GM19043 (cell line): ENCODE results near the gene CPNE8.

Experiments
- ATAC-seq: cut with Tn5 transposase; IDR thresholded peaks from one replicate; pipeline ENCODE4 v1.9.1; 2021; ENCODE audit warnings: low read depth; ENCODE audit not compliant: unreplicated experiment

CPNE8 gene

DNA sequence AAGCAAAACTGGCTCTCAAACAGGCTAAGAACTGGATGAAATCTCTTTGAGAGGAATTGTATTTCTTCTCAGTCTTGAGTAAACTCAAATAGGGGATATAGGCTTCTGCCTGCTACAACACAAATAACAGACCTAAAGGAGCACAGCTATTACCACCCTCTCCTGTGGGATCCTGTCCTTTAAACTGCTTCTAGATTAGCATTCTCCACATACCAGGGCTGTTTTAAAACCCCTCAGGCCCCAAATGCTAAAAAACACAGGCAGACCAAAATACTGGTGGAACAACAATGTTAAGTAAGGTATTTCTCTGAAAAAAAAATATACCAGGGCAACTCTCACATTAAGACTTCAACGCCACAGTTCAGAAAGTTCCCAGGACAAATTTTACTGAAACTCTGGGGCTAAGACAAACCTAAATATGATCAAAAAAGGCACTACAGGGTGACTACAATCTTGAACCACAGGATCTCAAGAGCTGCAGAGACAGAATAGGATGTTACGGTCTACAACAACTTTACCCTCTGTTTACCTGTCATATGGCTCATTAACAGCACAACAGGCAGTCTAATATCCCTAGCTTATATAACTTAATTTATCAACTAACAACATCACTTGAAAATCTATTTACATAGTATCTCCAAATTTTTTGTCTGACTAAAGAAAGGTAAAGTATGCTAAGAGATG lies 7.2 kb downstream of the CPNE8 start:
- ATAC-seq = no peak

DNA sequence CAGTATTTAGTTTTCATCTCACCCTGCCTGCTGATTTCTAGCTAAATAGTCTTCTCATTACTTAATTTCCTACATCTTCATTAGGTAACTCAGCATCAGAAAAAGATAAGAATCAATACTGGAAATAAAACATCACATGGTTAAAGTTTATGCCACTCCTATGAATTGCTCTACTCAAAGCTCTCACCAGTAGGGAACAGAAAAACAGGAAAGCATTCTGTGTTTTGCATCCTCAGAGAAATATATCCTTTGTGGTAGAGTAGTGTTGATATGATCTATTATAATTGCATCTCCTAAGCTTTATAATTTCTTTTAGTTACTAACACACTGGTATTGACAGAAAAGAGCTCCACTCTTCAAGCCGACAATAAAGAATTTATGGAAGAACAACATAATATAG lies 9.9 kb downstream of the CPNE8 start:
- ATAC-seq = no peak

DNA sequence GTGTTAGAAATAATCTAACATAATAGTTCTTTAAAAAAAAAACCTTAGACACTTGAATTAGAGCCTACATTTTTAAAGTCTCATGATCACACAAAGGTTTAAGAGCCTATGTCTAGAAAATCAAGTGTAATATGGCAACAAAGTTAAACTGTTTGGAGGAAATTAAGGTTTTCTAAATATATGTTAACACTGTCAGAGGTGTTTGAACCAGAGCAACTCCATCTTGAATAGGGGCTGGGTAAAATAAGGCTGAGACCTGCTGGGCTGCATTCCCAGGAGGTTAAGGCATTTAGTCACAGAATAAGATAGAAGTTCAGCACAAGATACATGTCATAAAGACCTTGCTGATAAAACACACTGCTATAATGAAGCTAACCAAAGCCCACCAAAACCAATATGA lies 12.4 kb downstream of the CPNE8 start:
- ATAC-seq = no peak

DNA sequence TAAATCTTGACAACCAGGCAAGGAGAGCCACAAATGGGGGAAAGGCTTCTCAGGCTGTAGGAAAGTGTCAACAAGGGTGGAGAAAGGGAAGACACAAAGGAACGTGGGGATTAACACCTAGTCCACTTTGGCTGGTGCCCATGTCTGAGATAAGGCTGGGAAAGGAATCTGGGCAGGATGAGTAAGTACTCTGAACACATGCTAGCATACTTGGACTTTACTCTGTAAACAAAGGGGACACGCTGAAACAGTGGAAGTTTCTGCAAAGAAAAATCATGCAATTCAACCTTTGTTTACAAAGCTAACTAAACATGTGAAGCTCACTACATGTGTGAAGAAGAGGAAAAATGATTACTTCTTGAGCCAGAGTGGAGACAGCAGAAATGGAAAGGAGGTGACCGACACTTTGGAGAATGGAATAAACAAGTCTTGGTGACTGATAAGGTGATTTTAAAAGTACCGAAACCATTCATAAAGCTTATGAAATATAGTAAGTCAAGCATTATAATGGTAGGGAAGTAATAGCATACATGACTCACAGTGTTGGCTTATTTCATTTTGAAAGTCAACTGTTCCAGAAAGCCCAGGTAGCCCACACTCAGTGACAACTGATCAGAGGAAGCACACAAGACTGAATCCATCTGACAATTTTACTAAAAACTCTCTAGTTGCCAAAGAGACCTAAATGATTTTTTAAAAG lies 13.2 kb downstream of the CPNE8 start:
- no peak for ATAC-seq

DNA sequence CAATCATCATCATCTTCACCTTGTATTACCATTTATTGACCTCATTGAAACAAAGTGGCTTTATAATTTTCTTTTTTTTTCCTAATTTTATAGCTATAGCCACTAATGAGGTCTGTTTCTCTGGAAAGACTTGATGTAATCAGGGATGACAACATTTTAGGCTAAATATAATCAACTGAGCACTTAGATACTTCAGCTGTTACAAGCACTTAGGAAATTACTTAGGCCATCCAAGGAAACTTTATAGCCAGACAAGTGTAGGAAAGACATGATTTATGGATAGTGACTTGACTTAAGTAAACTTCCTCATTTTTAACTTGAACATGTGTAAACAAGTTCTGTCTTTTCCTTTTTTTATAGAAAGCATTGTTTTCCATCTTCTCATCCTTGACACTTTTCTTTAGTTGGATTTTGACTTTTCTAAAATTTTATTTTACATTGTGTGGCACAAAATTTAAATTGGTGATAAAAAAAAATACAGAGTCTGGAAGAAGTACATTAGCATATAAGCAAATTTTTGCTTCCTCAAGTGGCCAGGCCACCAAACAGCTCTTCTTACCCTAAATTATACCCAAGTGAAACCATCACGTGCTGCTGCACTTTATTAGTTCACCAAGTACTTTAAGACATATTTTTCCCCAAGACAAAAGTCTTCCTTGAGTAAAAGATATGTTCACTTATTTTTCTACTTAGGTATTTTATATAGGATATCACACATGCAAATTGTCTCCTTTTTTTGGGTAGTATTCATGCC lies 15.1 kb downstream of the CPNE8 start:
- ATAC-seq = no peak

DNA sequence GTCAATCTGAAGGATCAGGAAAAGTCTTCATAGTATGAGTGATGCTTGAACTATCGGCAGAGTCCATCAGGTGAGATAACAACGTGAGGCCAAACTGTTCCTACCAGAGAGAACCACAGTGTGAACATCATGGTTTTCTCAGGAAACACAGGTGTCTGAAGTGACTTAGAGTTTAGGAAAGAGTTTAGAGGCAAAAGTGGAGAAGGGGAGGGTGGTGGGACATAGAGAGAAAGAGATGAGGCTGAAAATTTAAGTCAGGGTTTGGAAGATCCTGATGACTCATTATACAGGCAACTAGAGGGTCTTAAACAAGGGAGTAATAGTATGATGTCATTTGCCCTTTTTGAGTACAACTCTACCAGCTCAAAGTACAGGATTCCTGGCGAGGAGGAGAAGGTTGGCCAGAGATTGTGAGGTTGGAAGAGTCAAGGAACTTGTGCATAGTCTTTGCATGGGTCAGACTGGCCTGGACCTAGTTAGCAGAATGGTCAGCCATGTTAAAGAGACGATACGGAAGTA lies 16.0 kb downstream of the CPNE8 start:
- no peak for ATAC-seq

DNA sequence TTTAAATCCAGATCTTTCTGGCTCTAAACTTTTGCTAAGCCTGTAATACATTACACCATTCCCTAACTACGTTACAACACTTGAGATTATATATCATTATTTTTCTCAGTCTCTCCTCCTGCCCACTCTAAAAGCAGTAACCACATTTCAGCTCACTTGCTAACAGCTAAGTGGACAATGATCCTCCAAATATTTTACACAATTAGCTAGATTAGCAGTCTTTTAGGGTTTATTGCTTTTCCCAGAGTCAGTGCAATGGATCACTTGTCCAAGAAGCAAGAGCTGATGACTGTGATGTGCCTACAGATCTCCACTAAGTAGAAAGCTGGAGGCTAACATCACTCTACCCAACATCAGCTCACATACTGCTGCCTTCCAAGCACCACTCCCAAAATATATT lies 17.6 kb downstream of the CPNE8 start:
- no peak for ATAC-seq

DNA sequence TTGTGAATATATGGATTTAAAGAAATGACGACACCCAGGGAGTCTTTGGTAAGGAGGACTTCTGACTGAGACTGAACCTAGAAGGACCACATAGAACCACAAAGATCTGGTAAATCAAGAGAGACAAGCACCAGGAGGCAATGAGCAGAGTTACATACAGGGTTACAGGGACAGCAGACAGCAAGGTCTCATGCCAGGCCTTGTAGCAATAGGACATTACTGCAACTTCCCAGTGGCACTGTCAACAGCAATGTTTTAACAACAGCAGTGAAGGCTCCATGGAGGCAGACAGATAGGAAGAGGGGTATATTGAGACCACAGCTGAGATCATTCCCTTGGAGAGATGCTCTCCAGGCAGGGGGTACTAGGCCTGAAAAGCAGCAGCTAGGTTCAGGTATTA lies 18.5 kb downstream of the CPNE8 start:
- no peak for ATAC-seq

DNA sequence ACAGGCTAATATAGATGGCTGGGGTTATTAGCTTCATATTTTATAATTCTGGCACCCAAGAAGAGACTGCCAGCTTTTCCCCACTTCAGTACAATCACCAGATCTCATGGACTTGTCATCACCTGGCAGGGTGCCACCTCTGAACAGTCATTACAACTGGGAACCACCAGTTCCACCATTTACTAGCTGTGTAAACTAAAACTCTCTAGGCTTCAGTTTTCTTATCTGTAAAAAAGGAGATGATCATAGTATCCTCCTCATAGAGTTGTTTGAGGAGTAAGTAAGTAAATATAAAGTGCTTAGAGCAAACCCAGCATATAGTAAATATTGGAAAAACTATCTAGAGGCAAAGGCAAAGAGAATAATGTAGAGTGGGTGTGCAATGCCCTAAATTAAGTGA lies 19.3 kb downstream of the CPNE8 start:
- ATAC-seq = no peak

DNA sequence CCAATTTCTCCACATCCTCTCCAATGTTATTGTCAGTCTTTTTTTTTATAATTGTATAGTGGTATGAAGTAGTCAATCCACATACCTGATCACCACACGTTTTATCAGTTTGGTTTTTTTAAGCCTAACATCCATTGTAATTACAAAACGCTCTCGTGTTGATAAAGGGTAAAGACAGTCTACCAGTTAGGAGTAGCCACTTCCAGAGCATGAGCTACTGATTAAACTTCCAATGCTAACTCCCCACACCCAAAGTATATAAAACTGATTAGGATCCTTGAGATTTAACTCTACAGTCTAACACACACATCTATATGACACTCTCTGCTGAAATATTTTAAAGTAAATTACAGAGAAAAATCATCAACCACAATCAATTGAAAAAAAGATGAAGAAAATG lies 20.7 kb downstream of the CPNE8 start:
- no peak for ATAC-seq

DNA sequence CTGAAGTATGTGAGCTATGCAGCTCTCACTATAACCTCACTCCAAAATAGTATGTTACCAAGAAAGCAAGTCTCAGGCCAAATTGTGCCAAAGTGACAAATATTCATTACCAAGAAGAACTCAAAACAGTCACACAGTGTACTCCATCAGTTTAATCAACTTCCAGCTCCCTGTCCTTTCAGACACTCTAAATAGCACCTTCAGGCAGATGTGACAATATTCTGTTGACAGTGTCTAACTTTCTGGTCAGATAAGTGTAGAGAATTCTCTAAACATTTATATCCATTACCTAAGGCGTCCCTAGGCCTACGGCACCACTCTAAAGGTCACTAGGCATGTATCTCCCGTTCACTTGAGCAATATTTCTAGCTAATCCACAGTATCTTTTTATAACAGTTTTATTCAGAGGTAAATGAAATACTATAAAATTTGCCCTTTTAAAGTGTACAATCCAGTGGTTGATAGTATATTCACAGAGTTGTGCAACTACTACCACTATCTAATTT lies 21.7 kb downstream of the CPNE8 start:
- no peak for ATAC-seq

DNA sequence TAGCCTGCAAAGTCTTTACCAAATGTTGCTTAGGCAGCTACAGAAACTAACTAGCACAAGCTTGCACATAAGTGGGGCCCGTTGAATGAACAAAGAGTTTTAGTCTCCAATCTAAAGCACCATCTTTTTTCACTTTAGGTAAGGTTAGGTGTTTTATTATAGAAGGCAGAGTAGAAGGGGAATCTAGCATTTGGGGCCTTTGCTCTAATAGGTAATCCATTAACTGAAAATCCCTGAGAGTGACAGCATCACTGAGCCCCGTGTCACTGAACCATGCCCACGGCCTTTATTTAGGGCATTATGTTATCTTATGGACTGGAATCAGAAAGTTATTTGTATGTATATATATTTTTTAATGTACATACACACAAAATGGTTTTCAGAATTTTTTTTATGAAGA lies 25.1 kb downstream of the CPNE8 start:
- ATAC-seq = no peak

DNA sequence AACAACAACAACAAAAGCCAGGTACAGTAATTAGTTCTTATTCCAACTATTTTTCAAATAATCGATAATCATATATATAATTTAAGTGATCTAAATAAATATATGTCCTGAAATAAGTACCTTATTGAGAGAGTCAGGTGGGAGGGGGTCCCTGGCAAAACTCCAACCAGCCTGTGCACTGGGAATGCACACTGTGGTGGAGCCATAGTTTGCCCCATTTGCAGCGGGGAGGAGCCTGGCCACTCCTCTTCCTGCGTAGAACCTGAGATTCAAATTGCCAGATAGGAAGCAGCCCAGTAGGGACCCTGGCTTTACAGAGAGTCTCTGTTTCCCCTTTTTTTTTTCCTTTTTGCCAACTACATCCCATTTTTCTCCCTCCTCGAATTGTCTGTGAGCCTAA lies 26.4 kb downstream of the CPNE8 start:
- no peak for ATAC-seq

DNA sequence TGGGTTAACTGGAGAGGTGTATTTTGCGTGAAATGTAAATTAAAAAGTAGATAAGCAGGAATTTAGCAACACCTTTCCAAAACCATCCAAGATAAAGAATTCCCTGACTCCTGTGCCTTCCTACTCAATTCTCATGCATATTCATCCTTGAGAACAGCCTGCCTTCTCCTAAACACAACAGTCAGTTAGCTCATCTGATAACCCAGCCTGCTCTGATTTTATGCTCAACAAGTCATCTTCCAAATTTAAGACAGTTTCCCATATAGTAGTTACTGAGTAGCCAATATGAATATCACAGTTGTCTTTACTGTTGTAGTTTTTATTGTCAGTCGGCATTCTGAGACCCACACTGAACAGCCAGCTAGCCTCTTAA lies 27.1 kb downstream of the CPNE8 start:
- ATAC-seq = no peak

DNA sequence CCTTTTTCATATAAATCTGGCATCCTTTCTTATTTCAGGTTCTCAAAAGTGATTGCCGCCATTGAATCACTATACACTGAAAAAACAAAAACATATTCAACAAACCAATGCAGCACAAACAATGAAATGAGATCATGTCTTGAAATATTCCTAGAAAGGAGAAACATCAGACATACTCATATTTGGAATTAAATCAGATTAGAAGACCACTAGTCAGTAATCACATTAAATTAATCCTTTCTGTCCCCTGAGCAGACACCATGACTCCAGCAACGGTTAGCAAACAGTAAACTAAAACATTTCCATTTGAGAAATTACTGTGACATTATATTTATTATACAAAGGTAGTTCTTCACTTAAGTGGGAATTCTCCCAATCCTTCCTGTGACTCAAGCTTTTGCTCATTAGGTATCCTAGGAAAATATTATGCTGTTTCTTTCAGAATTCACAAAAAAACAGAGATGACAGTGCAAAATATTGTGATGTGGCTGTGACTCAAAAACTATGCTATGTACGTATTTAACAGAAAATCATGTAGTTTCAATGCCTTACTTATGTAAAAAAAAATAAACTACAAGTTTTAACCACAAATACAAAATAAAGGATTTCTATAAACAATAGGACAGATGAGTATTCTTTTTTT lies 29.7 kb downstream of the CPNE8 start:
- no peak for ATAC-seq

DNA sequence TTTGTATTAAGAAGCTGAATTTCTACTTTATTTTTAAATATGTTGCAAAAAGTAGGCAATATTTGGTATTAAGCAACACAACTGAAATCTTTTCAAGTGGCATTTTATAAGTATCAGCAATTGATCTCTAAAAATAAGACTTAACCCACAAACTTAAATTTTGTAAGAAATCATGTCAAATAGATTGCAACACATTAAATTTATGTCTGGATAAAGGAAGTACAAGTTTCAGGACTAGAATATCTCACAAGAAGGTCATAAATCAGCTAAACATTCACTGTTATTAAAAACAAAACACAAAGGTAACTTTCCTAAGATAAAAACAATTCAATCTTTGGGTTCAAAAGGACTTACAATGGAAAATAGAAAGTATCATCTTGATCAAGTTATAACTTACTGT lies 32.8 kb downstream of the CPNE8 start:
- ATAC-seq = no peak

DNA sequence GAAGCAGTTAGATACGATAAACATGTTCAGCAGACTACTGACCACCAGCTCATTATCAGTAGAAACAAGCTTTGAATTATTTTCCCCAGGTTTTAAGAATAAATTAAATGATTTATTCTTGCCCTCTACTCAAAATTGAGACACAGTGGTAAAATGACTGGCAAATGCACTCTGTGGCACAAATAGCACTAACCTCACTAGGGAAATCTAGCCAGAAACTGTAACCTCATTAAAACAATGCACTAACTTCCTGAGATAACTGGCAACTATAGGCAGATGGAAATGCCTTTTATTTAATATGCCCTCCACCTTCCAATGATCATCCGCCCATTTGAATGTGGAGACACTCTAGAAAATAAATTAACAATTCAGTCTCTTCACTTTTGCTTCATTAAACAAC lies 33.2 kb downstream of the CPNE8 start:
- ATAC-seq = no peak

DNA sequence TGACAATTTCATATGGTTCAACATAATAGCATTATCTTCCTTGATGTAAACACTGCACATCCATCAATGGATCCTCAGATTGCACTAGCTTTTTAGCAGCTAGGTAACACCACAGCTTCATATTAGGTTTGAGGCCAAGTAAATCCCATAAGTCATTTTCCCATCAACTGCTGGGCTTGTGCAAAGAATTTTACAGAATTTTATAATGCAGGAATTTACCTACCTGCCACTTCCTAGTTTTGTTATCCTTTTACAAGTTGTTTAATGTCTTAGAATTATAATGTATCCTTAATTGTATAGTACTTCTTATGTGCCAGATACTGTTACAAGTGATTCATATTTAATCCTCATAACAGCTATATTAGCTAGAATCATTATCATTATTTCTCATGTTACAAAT lies 36.4 kb downstream of the CPNE8 start:
- no peak for ATAC-seq

DNA sequence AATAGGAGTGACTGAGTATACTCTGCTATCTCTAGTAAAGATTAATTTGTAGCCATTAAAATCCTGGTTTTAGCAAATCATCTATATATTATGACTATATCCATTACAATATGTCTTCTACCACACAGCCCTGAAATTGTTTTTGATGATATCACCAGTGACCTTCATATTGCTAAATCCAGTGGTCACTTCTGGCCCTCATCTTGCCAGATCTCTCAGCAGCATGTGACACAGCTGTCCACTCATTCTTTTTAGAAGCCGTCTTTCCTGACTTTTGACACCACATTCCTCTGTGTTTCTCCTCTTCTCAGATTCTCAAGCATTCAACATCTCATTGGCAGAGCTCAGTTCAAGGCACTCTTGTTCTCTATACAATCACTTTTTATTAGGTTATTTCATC lies 54.9 kb downstream of the CPNE8 start:
- ATAC-seq = no peak

DNA sequence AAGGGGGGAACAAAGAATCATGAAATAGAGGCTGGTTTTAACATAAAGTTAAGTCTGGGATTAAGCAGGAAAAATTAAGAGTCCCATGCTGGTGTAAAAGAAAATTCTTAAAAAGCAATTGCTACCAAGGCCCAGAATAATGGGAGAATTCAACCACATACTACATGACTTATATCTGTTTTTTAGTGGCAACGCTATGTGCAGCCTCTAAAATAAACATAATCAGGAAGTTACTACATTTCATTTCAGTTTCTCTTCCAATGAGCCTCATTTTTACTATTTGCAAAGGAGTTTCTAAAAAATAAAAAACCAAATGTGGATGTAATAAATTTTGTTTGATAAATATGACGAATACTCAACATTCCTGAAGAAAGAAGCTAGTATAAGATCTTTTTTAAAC lies 58.1 kb downstream of the CPNE8 start:
- no peak for ATAC-seq

DNA sequence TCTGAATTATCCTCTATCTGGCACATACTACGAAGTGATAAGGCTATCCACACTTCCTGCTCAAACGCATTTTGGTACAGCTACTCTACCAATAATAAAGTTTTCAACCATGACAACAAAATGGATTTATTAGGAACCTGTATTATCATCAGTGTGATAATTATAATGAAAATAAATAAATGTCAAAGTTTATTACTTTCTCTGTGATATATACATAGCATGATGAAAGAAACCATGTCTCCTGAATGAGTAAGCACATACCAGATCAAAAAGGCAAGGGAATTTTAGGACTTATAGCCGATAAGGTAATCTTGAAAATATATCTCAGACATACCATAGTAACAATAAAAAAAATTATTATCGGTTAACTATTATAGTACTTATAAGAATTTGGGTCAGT lies 61.1 kb downstream of the CPNE8 start:
- ATAC-seq = no peak
